ENCODE measurements around the gene ARHGAP23. TPM values are rescaled to one million over a fixed set of nuclear protein-coding genes. Genes with fewer than 3 reads are reported as not detected.
"Not testable (repeated sequence)": the region's sequence is repeated elsewhere in the genome, so short reads cannot be mapped to it uniquely, and the experiment has no call there.

The ARHGAP23 gene
- total and polyA plus RNA-seq, 2 donors: 39.8 to 53.8 TPM

- not testable (repeated sequence) for H3K27ac ChIP-seq (ENCODE audit: low read depth); H3K36me3 ChIP-seq (ENCODE audit: insufficient read depth); H3K4me3 ChIP-seq (ENCODE audit: low read depth, low read length); DNase-seq (ENCODE audit: extremely low spot score); H3K4me1 ChIP-seq (ENCODE audit: insufficient read depth)
- WGBS: 82% methylated on average over 13 of the region's 13 CpGs
Observed at GRCh38 chr17:38485681-38486298, 57.5 kb downstream of the ARHGAP23 start.

- H3K27ac ChIP-seq (ENCODE audit: low read depth); H3K4me3 ChIP-seq (ENCODE audit: low read depth, low read length); H3K4me1 ChIP-seq (ENCODE audit: insufficient read depth); DNase-seq (ENCODE audit: extremely low spot score); H3K36me3 ChIP-seq (ENCODE audit: insufficient read depth): not testable (repeated sequence)
- WGBS: 81% methylated on average over 17 of the region's 17 CpGs
Observed at GRCh38 chr17:38489774-38490173, 61.5 kb downstream of the ARHGAP23 start.

GRCh38 chr17:38491346-38492066, 63.2 kb downstream of the ARHGAP23 start:
- 86% methylated on average over 19 of the region's 19 CpGs for WGBS
- H3K4me3 ChIP-seq (ENCODE audit: low read depth, low read length); DNase-seq (ENCODE audit: extremely low spot score); H3K27ac ChIP-seq (ENCODE audit: low read depth); H3K36me3 ChIP-seq (ENCODE audit: insufficient read depth); H3K4me1 ChIP-seq (ENCODE audit: insufficient read depth): not testable (repeated sequence)

GRCh38 chr17:38492067-38493040, 64.1 kb downstream of the ARHGAP23 start:
- H3K4me3 ChIP-seq (ENCODE audit: low read depth, low read length); H3K27ac ChIP-seq (ENCODE audit: low read depth); DNase-seq (ENCODE audit: extremely low spot score); H3K36me3 ChIP-seq (ENCODE audit: insufficient read depth); H3K4me1 ChIP-seq (ENCODE audit: insufficient read depth): not testable (repeated sequence)
- 54% methylated on average over 14 of the region's 14 CpGs for WGBS

GRCh38 chr17:38494152-38494551, 65.9 kb downstream of the ARHGAP23 start:
- H3K36me3 ChIP-seq (ENCODE audit: insufficient read depth); H3K4me1 ChIP-seq (ENCODE audit: insufficient read depth); DNase-seq (ENCODE audit: extremely low spot score); H3K27ac ChIP-seq (ENCODE audit: low read depth); H3K4me3 ChIP-seq (ENCODE audit: low read depth, low read length): not testable (repeated sequence)
- WGBS: 88% methylated on average over 16 of the region's 16 CpGs

GRCh38 chr17:38497656-38498055, 69.4 kb downstream of the ARHGAP23 start:
- H3K4me3 ChIP-seq (ENCODE audit: low read depth, low read length); H3K27ac ChIP-seq (ENCODE audit: low read depth); H3K4me1 ChIP-seq (ENCODE audit: insufficient read depth); DNase-seq (ENCODE audit: extremely low spot score); H3K36me3 ChIP-seq (ENCODE audit: insufficient read depth): not testable (repeated sequence)
- WGBS: 92% methylated on average over 10 of the region's 10 CpGs

GRCh38 chr17:38498353-38498752, 70.1 kb downstream of the ARHGAP23 start:
- peaks cover 2% of the 10 kb centered on the region for H3K36me3 ChIP-seq (ENCODE audit: insufficient read depth)
- H3K27ac ChIP-seq (ENCODE audit: low read depth): no peak overlapping the region
- 87% methylated on average over 14 of the region's 14 CpGs for WGBS

GRCh38 chr17:38499230-38499629, 71.0 kb downstream of the ARHGAP23 start:
- 87% methylated on average over 10 of the region's 10 CpGs for WGBS
- not testable (repeated sequence) for H3K4me1 ChIP-seq (ENCODE audit: insufficient read depth); H3K4me3 ChIP-seq (ENCODE audit: low read depth, low read length); H3K27ac ChIP-seq (ENCODE audit: low read depth); H3K36me3 ChIP-seq (ENCODE audit: insufficient read depth); DNase-seq (ENCODE audit: extremely low spot score)

More at GRCh38 chr17:38498353-38498752, 70.1 kb downstream of the ARHGAP23 start:
- Histone ChIP-seq H3K4me1 (ENCODE audit: insufficient read depth) (no peaks in the 10 kb centered on the region), H3K4me3 (ENCODE audit: low read depth, low read length) (no peak overlapping the region)
- no peak for DNase-seq (ENCODE audit: extremely low spot score)

- not testable (repeated sequence) for H3K4me1 ChIP-seq (ENCODE audit: insufficient read depth); H3K4me3 ChIP-seq (ENCODE audit: low read depth, low read length); DNase-seq (ENCODE audit: extremely low spot score); H3K36me3 ChIP-seq (ENCODE audit: insufficient read depth); H3K27ac ChIP-seq (ENCODE audit: low read depth)
- 100% methylated on average over 2 of the region's 2 CpGs for WGBS
Observed at GRCh38 chr17:38501718-38502117, 73.5 kb downstream of the ARHGAP23 start.

GRCh38 chr17:38503286-38503913, 75.1 kb downstream of the ARHGAP23 start:
- H3K4me3 ChIP-seq (ENCODE audit: low read depth, low read length); DNase-seq (ENCODE audit: extremely low spot score); H3K27ac ChIP-seq (ENCODE audit: low read depth); H3K36me3 ChIP-seq (ENCODE audit: insufficient read depth); H3K4me1 ChIP-seq (ENCODE audit: insufficient read depth): not testable (repeated sequence)
- WGBS: 81% methylated on average over 15 of the region's 15 CpGs

GRCh38 chr17:38504216-38504615, 76.0 kb downstream of the ARHGAP23 start:
- WGBS: 91% methylated on average over 14 of the region's 14 CpGs
- Histone ChIP-seq H3K4me3 (ENCODE audit: low read depth, low read length) (no peak overlapping the region), H3K27ac (ENCODE audit: low read depth) (no peak overlapping the region), H3K4me1 (ENCODE audit: insufficient read depth) (no peaks in the 10 kb centered on the region), H3K36me3 (ENCODE audit: insufficient read depth) (no peaks in the 10 kb centered on the region)
- no peak for DNase-seq (ENCODE audit: extremely low spot score)

- 76% methylated on average over 3 of the region's 3 CpGs for WGBS
- H3K36me3 ChIP-seq (ENCODE audit: insufficient read depth): no peaks in the 10 kb centered on the region
- H3K27ac ChIP-seq (ENCODE audit: low read depth): no peak overlapping the region
- no peak overlapping the region for H3K4me3 ChIP-seq (ENCODE audit: low read depth, low read length)
- H3K4me1 ChIP-seq (ENCODE audit: insufficient read depth): peaks cover 6% of the 10 kb centered on the region
- DNase-seq (ENCODE audit: extremely low spot score): no peak
Observed at GRCh38 chr17:38507436-38507835, 79.2 kb downstream of the ARHGAP23 start.

GRCh38 chr17:38507921-38508569, 79.8 kb downstream of the ARHGAP23 start:
- WGBS: 93% methylated on average over 3 of the region's 3 CpGs
- Histone ChIP-seq H3K4me3 (ENCODE audit: low read depth, low read length) (no peak overlapping the region), H3K27ac (ENCODE audit: low read depth) (no peak overlapping the region), H3K36me3 (ENCODE audit: insufficient read depth) (no peaks in the 10 kb centered on the region), H3K4me1 (ENCODE audit: insufficient read depth) (peaks cover 6% of the 10 kb centered on the region)
- DNase-seq (ENCODE audit: extremely low spot score): no peak

Measured in urinary bladder (tissue), 4 donors.